K562 (cell line): Measurements from ENCODE around the gene DAGLA. TPM values are rescaled to one million over a fixed set of nuclear protein-coding genes. Genes with fewer than 3 reads are reported as not detected.

Experiments used
- ATAC-seq: fragments of 200-7000 bp; cut with Tn5 transposase; 3 replicates; pipeline ENCODE4 v1.9.1; 2020; ENCODE audit warnings: moderate library complexity
- BruUV-seq: library from RNA; stranded (reverse); fragments of 400-500 nt; replicated peaks from 2 replicates; lab custom pipeline; 2021; lab: Mats Ljungman, UMichigan
- CTCF ChIA-PET: fragments of 300-600 bp; formaldehyde crosslinking; extraction: SDS; loops from one replicate; lab custom pipeline; 2021; ENCODE audit warnings: low intra/inter-chr PET ratio; lab: Yijun Ruan, JAX
- POLR2A ChIA-PET: fragments of 300-600, 350-650 bp; sonication (Branson Sonifier 250); formaldehyde crosslinking; extraction: SDS; loops from one replicate; lab custom pipeline; 2021; ENCODE audit warnings: antibody characterized with exemption, inconsistent platforms; lab: Yijun Ruan, JAX
- DNase-seq, 4 experiments: peaks; one replicate each; pipeline versions ENCODE4 v3.0.0 to v3.0.0-alpha.2; 2011 to 2018; ENCODE audit warnings: low spot score in 3 of 4, mixed read lengths in 3 of 4; ENCODE audit errors: extremely low read depth in 1 of 4
- FAIRE-seq: peaks from 2 replicates; lab custom pipeline; 2011; peaks lifted over from hg19 to GRCh38; lab: Jason Lieb, UNC
- H2AFZ ChIP-seq: 2 replicates; pipeline ENCODE4 v1.6.0; 2011; ENCODE audit warnings: low read depth, low read length, control low read depth, inconsistent platforms
- H3K27ac ChIP-seq: fragments of 200-600 bp; 3 replicates; pipeline ENCODE4 v1.8.0; 2011; ENCODE audit warnings: low read depth, mild to moderate bottlenecking, control low read depth, inconsistent platforms, low read length, moderate library complexity, mixed read lengths; ENCODE audit errors: extremely low read depth
- H3K27me3 ChIP-seq, 2 experiments: fragments of 300-600 bp in 1 of 2; 2 replicates in 1 of 2; 3 replicates in 1 of 2; pipeline versions ENCODE4 v1.6.0 to v1.8.0; 2011; ENCODE audit warnings: inconsistent platforms in 2 of 2, low read length in 2 of 2, mild to moderate bottlenecking in 1 of 2, mixed read lengths in 1 of 2, moderate library complexity in 1 of 2; ENCODE audit not compliant: control insufficient read depth in 2 of 2, insufficient read depth in 2 of 2
- H3K36me3 ChIP-seq: fragments of 300-600 bp; 3 replicates; pipeline ENCODE4 v1.8.0; 2011; ENCODE audit warnings: mild to moderate bottlenecking, low read length, inconsistent platforms; ENCODE audit not compliant: control insufficient read depth, insufficient read depth
- H3K4me1 ChIP-seq, 2 experiments: fragments of 200-600 bp in 1 of 2; replicated peaks in 1 of 2; 2 replicates in 1 of 2; 3 replicates in 1 of 2; pipeline versions ENCODE4 v1.5.1 to v1.8.0; 2011; ENCODE audit warnings: inconsistent platforms in 2 of 2, low read length in 2 of 2, mild to moderate bottlenecking in 1 of 2, mixed read lengths in 1 of 2, moderate library complexity in 1 of 2; ENCODE audit not compliant: control insufficient read depth in 2 of 2, insufficient read depth in 2 of 2
- H3K4me2 ChIP-seq: 2 replicates; pipeline ENCODE4 v1.6.1; 2011; ENCODE audit warnings: low read length, control low read depth, inconsistent platforms, mixed read lengths; ENCODE audit not compliant: insufficient read depth
- H3K4me3 ChIP-seq: fragments of 200-600 bp; sonication (generic), shearing (Covaris generic); 2 replicates; pipeline ENCODE4 v1.5.1; 2016; ENCODE audit warnings: control low read depth, inconsistent platforms
- H3K79me2 ChIP-seq: fragments of 200-600 bp; 3 replicates; pipeline ENCODE4 v1.8.0; 2011; ENCODE audit warnings: low read length, inconsistent platforms; ENCODE audit not compliant: control insufficient read depth, insufficient read depth
- H3K9ac ChIP-seq, 2 experiments: 2 replicates each; pipeline versions ENCODE4 v1.6.0 to v1.6.1; 2011; ENCODE audit warnings: low read depth in 2 of 2, low read length in 2 of 2, control low read depth in 1 of 2, inconsistent platforms in 1 of 2, mild to moderate bottlenecking in 1 of 2, mixed read lengths in 1 of 2; ENCODE audit not compliant: insufficient read depth in 1 of 2
- H3K9me1 ChIP-seq: one replicate; pipeline ENCODE4 v1.6.0; 2011; ENCODE audit warnings: inconsistent platforms, mild to moderate bottlenecking, low read length, moderate library complexity; ENCODE audit not compliant: control insufficient read depth, insufficient read depth
- H3K9me3 ChIP-seq: replicated peaks from 2 replicates; pipeline ENCODE4 v1.5.1; 2011; ENCODE audit warnings: low read depth, low read length, inconsistent platforms; ENCODE audit not compliant: control insufficient read depth, insufficient read depth
- H4K20me1 ChIP-seq: replicated peaks from 2 replicates; pipeline ENCODE4 v1.6.1; 2011; ENCODE audit warnings: low read length, inconsistent platforms, mixed read lengths; ENCODE audit not compliant: control insufficient read depth, insufficient read depth
- ATF6 ChIP-seq: sonication (generic); formaldehyde crosslinking; IDR thresholded peaks from 2 replicates; pipeline ENCODE4 v1.4.0; 2020; ENCODE audit warnings: mild to moderate bottlenecking, missing genetic modification reagents
- ATF7 ChIP-seq: fragments of 450-650 bp; IDR thresholded peaks from 2 replicates; pipeline ENCODE4 v1.7.1; 2014; ENCODE audit warnings: mild to moderate bottlenecking, moderate library complexity
- WGBS: fragments of 100-300 bp; shearing (Covaris generic); methylation state at CpG from one replicate; pipeline ENCODE4 v1.1.6; 2016; ENCODE audit warnings: low coverage, mixed read lengths; ENCODE audit not compliant: insufficient coverage; ENCODE audit errors: missing lambda C conversion rate; 5-methylcytosine and 5-hydroxymethylcytosine counted together
- in situ Hi-C: fragments of 300-500 bp; cut with MboI; formaldehyde crosslinking; loops from 4 replicates; pipeline ENCODE4 v1.15.0; 2018; ENCODE audit warnings: inconsistent platforms, mixed read lengths
- intact Hi-C: fragments of 100-400 bp; cut with micrococcal nuclease; formaldehyde crosslinking; loops from 2 replicates; pipeline ENCODE4 v1.14.2; 2022
- polyA plus RNA-seq, 8 experiments: library from polyadenylated mRNA; depleted of rRNA in 4 of 8; stranded (reverse) in 5 of 8; unstranded in 3 of 8; fragments of >200 nt; fragmentation: Nextera tagmentation in 2 of 8; fragmentation: Illumina TruSeq in 1 of 8; extraction: Ambion mirVana in 2 of 8; extraction: Trizol in 1 of 8; gene quantifications; 2 replicates each; pipeline versions ENCODE4 v1.2.1 to v1.2.3, GENCODE V29; 2011 to 2014; ENCODE audit warnings: inconsistent platforms in 1 of 8, missing spikeins in 1 of 8
- total RNA-seq, 7 experiments: library from RNA; depleted of rRNA in 6 of 7; stranded (reverse); fragments of >200 nt in 6 of 7; fragmentation: Illumina TruSeq in 2 of 7; extraction: Trizol in 2 of 7; gene quantifications; 2 replicates each; pipeline versions ENCODE4 v1.2.1 to v1.2.3, GENCODE V29; 2011 to 2021; ENCODE audit warnings: low replicate concordance in 1 of 7

The DAGLA gene
- total and polyA plus RNA-seq, 9 of the 15 experiments (the other 6 are each of a cell fraction or from before 2014, with no cell fraction given): 0.03 to 0.16 (median 0.04) TPM; not detected in 4

GRCh38 chr11:61694602-61694939 is 14.4 kb downstream of the DAGLA start:
- no peak for DNase-seq
- Histone ChIP-seq H3K27me3 (peaks cover 41 to 75% of the 10 kb centered on the region in 2 experiments), H3K9me3 (no peaks in the 10 kb centered on the region), H3K36me3 (no peaks in the 10 kb centered on the region), H3K9me1 (peaks cover 3% of the 10 kb centered on the region), H3K27ac (no peak overlapping the region), H3K79me2 (no peaks in the 10 kb centered on the region), H3K4me1 (peaks cover 0 to 16% of the 10 kb centered on the region in 2 experiments; a peak in 3 of 5 replicates), H3K9ac (no peak overlapping the region), H3K4me2 (no peak overlapping the region), H2AFZ (no peak overlapping the region), H4K20me1 (peaks cover 12% of the 10 kb centered on the region; the same call in 1 of the 2 replicates), H3K4me3 (no peak overlapping the region)
- intact Hi-C loops: no loop called here
- FAIRE-seq: no peak
- CTCF ChIA-PET: no interaction called here
- ATAC-seq: no peak
- no peak for TF ChIP-seq ATF7
- TF ChIP-seq ATF6 (CRISPR knock-in tag): no peak
- BruUV-seq: no TSS peak
- in situ Hi-C loops: no loop called here
- POLR2A ChIA-PET: interaction anchor here (0.9 kb wide), 1 partner anchor 39 kb away, joined by 4 read pairs; no protein-coding TSS in a partner anchor
- 23% methylated on average over 7 of the region's 7 CpGs for WGBS
